WTC11 (cell line): ENCODE measurements around the gene GNPTG.

ENCODE experiments used
- CTCF ChIP-seq: fragments of 200-600 bp; IDR thresholded peaks from 2 replicates; pipeline ENCODE4 v1.8.0; 2022; ENCODE audit warnings: antibody characterized with exemption
- SOX15 ChIP-seq: fragments of 250-450 bp; sonication (Bioruptor Pico); IDR thresholded peaks from 2 replicates; pipeline ENCODE4 v1.9.0; 2021; ENCODE audit warnings: mild to moderate bottlenecking
- TP53 ChIP-seq: sonication (generic); formaldehyde crosslinking; IDR thresholded peaks from 2 replicates; pipeline ENCODE4 v1.8.1; 2023; ENCODE audit warnings: mild to moderate bottlenecking, missing genetic modification reagents
- TF ChIP-seq, protein P1 (sequence below): sonication (generic); formaldehyde crosslinking; conservative IDR thresholded peaks from 2 replicates; pipeline ENCODE4 v1.8.1; 2022; ENCODE audit warnings: mild to moderate bottlenecking, missing genetic modification reagents

DNA sequence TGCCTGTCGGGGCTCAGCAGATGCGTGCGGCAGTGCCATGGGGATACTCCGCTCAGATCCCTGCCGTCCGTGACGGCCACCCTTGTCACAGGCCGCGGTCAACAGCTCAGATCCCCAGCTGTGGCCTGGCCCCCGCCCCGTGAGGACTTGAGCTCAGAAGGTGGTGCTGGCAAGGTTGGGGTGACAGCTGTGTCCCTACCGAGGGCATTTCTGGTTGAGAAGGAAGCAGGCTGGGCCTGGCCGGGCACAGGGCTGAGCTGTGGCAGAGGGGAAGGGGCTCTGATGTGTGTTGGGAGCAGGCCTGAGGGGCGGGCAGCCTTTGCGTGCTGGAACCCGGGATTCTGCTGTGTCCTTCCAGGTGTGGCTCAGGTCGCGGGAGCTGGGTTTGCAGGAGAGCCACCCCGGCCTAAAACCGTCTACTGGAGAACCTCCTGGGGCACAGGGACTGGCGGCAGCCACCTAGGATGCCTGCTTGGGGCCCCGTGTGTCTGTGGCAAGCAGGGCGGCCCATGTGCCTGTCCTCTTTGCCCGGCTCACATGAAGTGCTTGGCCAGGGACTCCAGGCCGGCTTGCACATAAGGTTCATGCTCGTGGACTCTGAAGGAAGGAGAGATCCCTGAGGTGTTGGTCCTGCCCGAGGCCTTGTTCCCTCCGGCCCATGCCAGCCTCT lies 37.2 kb upstream of the GNPTG start:
- no peak for TF ChIP-seq SOX15 (CRISPR knock-in tag)
- TF ChIP-seq CTCF, result no peak
- TF ChIP-seq TP53 (CRISPR knock-in tag), result no peak
- TF ChIP-seq, protein P1, sequence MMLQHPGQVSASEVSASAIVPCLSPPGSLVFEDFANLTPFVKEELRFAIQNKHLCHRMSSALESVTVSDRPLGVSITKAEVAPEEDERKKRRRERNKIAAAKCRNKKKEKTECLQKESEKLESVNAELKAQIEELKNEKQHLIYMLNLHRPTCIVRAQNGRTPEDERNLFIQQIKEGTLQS (CRISPR knock-in tag), result no peak
